Right lobe of liver (tissue), 4 donors: Measurements from ENCODE around the gene USH1C.

Experiments
- CTCF ChIP-seq, 4 donors: fragments of 200-600 bp in 3 of 4; fragments of 450-650 bp in 1 of 4; IDR thresholded peaks; one replicate each; pipeline versions ENCODE4 v1.5.1 to v1.8.0; 2016 to 2022; ENCODE audit warnings: antibody characterized with exemption in 4 of 4, mild to moderate bottlenecking in 2 of 4
- POLR2A ChIP-seq: fragments of 450-650 bp; IDR thresholded peaks from one replicate; pipeline ENCODE4 v1.6.1; 2017; ENCODE audit warnings: antibody characterized with exemption, mild to moderate bottlenecking
- donor health status: DM: no; HTN: no; CAD: no.
- donor health status: DM: no; HTN: no; CAD: no.
- donor health status: DM: no; HTN: yes; CAD: no.

GRCh38 chr11:17475666-17476316 is 68.4 kb downstream of the USH1C start:
- TF ChIP-seq CTCF (IDR thresholded peaks at IDR 0.05) = no peak
- no peak for TF ChIP-seq POLR2A
